ENCODE results near the gene MGST3.

DNA sequence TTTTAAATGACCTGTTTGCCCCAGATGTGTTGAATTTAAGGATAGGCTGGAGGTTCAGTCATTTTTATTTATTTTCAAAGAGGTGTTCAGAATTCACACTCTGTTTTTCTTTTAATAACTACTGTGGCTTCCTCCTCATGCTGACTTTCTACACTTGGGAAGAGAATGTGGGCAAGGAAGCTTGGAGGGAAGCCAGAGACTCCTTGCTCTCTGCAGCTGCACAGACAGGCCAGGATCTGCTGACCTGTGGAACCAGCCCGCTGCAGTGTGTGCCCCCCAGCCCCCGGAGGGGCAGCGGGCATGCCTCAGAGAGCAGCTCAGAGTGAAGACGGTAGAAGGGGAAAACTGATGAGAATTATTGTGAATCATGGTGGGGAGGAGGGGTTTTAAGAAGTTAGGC is 16.9 kb downstream of the MGST3 start:
- TF ChIP-seq EZH2 (IDR thresholded peaks at IDR 0.05) (no peak), POLR2AphosphoS5 (IDR thresholded peaks at IDR 0.05; ENCODE audit: borderline replicate concordance, low read depth, low read length) (no peak)
